ENCODE results near the gene SERINC4. TPM values are rescaled to one million over a fixed set of nuclear protein-coding genes. Genes with fewer than 3 reads are reported as not detected.
"Not testable (repeated sequence)": the region's sequence is repeated elsewhere in the genome, so short reads cannot be mapped to it uniquely, and the experiment has no call there.

SERINC4 gene
- total and polyA plus RNA-seq, 2 of the 4 experiments (the other 2 are of a cell fraction), result under 0.01 to 0.09 TPM

- DNase-seq; H2AFZ ChIP-seq (replicated peaks; ENCODE audit: low read length, poor library complexity); H3K9me1 ChIP-seq (ENCODE audit: insufficient read depth, low read length); H2BK15ac ChIP-seq (ENCODE audit: low read depth, low read length); H2AK5ac ChIP-seq (ENCODE audit: low read depth, low read length); ATAC-seq (ENCODE audit: low read depth); H3K27me3 ChIP-seq (ENCODE audit: control insufficient read depth, insufficient read depth, low read length); H2BK120ac ChIP-seq (ENCODE audit: low read depth, low read length); H2BK20ac ChIP-seq (ENCODE audit: low read depth, low read length); H2BK5ac ChIP-seq (ENCODE audit: low read depth, low read length, poor library complexity, severe bottlenecking); H3K27ac ChIP-seq (ENCODE audit: insufficient read depth, low read length); POLR2A ChIA-PET (ENCODE audit: unreplicated experiment); H4K91ac ChIP-seq (ENCODE audit: insufficient read depth, low read depth, low read length); H4K20me1 ChIP-seq (ENCODE audit: insufficient read depth, low read length); dilution Hi-C loops (cut with HindIII; ENCODE audit: low sequenced_read_pairs, unreplicated experiment); H3K4me2 ChIP-seq (ENCODE audit: low read depth, low read length); H3K14ac ChIP-seq (replicated peaks; ENCODE audit: low read depth, low read length); H3K23ac ChIP-seq (ENCODE audit: low read depth, low read length); BruUV-seq (replicated peaks); H3K4me1 ChIP-seq (ENCODE audit: control insufficient read depth, insufficient read depth, low read length); H3K9me3 ChIP-seq (ENCODE audit: control insufficient read depth, insufficient read depth, low read length); H3K4me3 ChIP-seq (ENCODE audit: insufficient read depth, low read depth, low read length); H3K56ac ChIP-seq (ENCODE audit: extremely low read depth, insufficient read depth, low read length); in situ Hi-C loops (cut with MboI; ENCODE audit: low sequenced_read_pairs); H3K18ac ChIP-seq (ENCODE audit: low read depth, low read length); CTCF ChIA-PET; H3K9ac ChIP-seq (ENCODE audit: low read depth, low read length); intact Hi-C loops (cut with micrococcal nuclease); H2AK9ac ChIP-seq (replicated peaks; ENCODE audit: low read depth, low read length, poor library complexity); H4K8ac ChIP-seq (ENCODE audit: low read depth in 2 of 2, low read length in 2 of 2); H4K5ac ChIP-seq (ENCODE audit: low read depth, low read length); H3K4ac ChIP-seq (ENCODE audit: low read depth, low read length): not testable (repeated sequence)
- 100% methylated on average over 2 of the region's 7 CpGs; no CpG with 5 or more reads in 1 of the 2 experiments for WGBS, 2 experiments (ENCODE audit: extremely low coverage in 2 of 2, insufficient read length in 1 of 2)
- H3K79me1 ChIP-seq (ENCODE audit: low read depth in 1 of 2, low read length in 2 of 2), result peaks cover 3 to 41% of the 10 kb centered on the region in 2 experiments; a peak in 3 of 4 replicates
- peaks cover 49% of the 10 kb centered on the region for H3K36me3 ChIP-seq (ENCODE audit: control insufficient read depth, insufficient read depth, low read length)
Observed at GRCh38 chr15:43802676-43803075, 2.7 kb upstream of the SERINC4 start.

Measured in IMR-90 (cell line).